AG08396 (cell line): Measurements from ENCODE around the gene RAB24.
"Not testable (repeated sequence)": the region's sequence is repeated elsewhere in the genome, so short reads cannot be mapped to it uniquely, and the experiment has no call there.

ENCODE experiments used
- DNase-seq: peaks from one replicate; pipeline ENCODE4 v3.0.0; 2012; ENCODE audit warnings: low spot score, mixed read lengths

The RAB24 gene

GRCh38 chr5:177310757-177311391 is 7.4 kb upstream of the RAB24 start:
- DNase-seq: no peak

DNA sequence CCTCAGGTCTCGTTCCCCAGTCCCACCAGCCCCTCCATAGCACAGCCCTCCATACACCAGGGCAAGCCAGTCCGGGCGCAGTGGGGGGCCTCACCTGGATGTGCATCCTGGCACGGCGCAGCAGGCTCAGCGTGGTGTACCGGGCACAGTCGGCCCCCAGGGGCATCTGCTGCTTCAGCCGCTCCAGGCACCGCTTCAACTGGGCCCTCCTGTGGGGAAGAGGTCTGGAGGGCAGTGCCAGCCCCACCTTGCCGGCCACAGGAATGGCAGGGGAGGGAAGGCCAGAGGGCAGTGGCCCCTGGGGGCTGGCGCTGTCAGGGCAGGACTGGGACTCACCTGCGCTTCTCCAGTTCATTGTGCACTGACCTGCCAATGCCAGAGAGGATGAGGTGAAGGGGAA is 6.8 kb upstream of the RAB24 start:
- DNase-seq: no peak

DNA sequence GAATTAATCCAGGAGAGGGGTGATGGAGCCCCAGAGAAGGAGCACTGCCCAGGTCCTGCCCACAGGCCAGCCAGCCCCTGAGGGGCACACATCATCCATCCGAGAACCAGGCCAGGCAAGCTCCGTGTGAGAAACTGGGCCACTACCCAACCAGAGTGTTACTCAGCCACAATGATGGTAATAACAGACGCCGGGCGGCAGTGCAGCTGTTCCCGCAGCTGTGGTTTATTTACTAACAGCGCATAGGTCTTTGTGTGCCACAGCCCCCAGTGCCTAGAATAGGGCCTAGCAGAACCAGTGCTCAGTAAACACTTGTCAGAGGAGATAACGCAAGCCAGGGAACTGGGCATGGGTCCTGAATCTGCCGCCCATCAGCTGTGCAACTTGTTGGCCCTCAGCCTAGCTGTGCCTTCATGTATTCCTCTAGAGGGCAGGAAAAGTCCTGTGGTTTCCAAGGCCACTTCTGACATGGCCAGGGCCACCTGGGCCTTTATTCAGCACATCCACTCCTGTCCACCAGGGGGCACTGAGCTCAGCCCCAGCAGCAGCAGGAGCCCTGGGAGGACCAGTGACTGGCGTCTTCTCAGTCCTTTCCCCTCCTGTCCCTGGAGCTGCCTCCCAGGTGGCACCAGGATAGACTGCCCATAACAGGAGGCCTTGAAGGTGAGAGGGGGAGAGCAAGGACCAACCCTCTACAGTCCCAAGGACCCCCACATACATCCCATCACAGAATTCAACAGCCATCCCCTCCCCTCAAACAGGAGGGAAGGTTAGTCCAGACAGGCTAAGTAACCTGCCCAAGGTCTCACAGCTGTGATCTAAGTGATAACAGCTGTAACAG is 6.1 kb upstream of the RAB24 start:
- peak; percentile 70 for DNase-seq

DNA sequence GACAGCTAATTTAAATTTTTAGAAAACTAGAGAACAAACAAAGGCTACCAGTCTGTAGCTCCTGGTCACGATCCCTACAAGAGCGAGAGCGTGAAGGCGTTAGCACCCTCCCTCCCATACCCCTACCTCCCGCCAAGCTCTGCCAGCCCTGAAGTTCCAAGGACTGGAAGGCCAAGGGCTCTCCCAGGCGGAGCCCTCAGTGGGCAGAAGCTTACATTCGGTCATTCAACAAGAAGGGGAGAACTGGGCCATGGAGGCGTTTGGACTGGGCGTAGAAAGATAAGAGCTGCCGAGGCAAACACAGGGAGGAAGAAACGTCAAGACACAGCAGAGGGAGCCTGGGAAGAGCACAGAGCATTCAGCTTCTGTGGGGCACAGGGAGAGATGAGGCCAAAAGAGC is 5.2 kb upstream of the RAB24 start:
- no peak for DNase-seq

DNA sequence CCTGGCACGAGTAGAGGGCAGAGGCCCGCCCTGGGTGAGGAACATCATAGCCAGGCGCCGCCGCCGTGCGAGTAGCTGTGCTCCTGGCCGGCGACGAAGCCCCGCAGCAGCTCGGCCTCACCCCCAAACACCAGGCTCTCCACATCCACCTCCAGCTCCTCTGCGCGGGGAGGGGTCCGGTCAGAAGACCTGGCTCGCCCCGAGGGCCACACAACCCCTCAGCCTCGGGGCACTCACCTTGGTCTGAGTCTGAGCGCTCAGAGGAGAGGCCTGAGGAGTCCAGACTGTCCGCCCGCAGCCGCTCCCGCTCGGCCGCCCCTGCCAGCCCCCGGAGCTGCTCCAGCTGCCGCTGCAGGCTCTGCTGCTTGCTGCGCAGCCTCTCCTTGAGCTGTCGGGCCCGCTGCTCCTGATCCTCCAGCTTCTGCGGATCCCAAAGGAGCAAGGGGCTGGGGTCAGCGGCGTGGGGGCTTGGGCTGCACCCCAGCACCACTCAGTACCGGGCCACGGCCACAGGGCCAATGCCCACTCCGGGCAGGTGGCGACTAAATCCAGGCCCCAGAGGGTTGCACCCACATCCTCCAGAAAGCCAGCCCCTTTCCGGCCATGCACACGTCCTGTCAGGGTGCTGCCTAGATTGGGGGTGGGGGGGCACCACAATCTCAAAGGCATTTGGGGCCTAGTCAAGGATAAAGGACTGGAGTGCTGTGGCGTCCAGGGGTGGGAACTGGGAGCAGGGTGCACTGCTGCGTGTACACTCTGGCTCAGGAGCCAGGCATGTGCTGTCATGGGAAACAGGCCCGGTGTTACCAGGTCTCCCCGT is 4.2 kb upstream of the RAB24 start:
- no peak for DNase-seq

- no peak for DNase-seq
Observed at GRCh38 chr5:177306674-177307543, 3.4 kb upstream of the RAB24 start.

DNA sequence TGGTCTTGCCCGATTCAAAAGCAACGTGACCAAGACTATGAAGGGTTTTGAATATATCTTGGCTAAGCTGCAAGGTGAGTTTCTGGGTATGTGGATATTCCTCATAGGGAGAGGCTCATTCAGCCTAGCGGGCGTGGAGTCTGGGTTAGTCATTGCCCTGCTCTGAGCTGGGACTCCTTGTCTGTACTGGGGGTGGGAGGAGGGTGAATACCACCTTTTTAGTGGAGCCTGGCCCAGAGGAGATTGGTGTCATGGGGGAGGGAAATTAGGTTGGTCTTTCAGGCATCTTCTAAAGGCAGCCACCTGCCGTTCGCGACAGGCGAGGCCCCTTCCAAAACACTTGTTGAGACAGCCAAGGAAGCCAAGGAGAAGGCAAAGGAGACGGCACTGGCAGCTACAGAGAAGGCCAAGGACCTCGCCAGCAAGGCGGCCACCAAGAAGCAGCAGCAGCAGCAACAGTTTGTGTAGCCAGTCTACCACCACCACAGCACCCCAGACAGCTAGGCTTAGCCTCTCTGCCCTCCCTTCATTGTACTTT is 2.7 kb upstream of the RAB24 start:
- not testable (repeated sequence) for DNase-seq

- DNase-seq: no peak
Observed at GRCh38 chr5:177304392-177305119, 1.0 kb upstream of the RAB24 start.

GRCh38 chr5:177303925-177304391 is 439 bp upstream of the RAB24 start:
- DNase-seq: no peak

- no peak for DNase-seq
Observed at GRCh38 chr5:177302354-177303110, 987 bp downstream of the RAB24 start.

DNA sequence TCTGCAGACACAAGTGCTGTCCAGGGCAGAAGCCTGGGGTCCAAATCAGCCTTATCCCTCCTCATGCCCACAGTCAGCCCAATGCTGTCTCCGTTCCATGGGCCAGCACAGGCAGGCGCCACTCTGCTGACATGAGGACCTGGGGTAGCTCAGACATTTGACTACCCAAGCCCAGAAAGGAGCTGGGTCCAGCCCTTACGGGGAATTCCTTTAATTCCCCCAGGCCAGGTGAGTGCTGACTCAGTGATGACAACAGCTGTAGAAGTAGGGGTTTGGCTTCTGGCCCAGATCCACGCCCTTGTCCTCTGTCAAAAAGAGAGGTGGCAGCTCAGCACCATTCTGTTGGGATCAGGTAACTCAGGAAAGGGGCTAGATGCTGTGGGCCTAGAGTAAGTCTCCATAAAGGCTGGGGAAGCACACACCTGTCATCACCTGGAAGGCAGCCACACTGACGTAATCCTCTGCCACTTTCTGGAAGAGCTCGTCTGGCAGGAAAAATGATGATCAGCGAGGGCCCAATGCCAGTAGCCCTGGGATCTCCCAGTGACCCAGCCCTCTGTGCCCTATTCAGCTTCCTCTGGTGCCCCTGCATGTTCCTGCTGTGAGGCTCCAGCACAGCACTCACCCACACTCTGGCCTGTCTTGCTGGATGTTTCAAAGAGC is 1.9 kb downstream of the RAB24 start:
- DNase-seq: no peak

DNA sequence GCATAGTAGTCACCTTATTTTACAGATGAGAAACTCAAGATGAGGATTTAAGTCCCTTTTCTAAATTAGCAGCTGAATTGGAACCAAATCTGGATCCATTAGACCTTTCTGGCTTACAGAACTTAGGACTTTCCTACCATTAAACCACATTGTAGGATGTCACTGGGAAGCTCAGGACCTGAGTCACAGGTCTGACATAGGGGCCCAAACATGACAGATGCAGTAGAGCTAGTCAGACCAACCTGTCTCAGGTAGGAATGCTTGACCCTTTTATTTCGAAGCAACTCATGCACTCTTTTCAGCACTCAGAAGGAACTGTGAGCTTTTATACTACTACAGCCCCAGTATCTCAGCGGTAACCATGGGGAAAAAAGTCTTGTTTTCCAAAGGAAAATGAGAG is 2.6 kb downstream of the RAB24 start:
- no peak for DNase-seq

GRCh38 chr5:177300236-177300880 is 3.2 kb downstream of the RAB24 start:
- peak; percentile 66 for DNase-seq

- DNase-seq: no peak
Observed at GRCh38 chr5:177299697-177300096, 3.8 kb downstream of the RAB24 start.

DNA sequence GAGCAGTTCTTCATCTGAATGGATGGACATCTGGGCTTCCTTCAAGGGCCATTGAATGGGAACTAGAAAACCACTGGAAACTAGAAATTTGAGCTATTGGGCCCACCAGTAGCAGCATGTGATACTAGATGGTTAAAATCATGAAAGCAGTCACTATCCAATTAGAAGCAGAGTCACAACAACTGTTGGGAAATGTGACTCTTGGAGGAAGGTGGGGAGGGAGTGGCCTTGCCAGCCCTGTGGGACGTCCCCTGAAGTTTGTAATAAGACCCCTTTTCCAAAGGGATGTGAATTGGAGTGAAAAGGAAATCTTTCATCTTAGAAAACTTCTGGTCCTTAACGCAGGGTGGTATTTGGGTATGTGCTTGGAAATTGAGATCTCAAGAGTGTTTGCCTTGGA is 5.6 kb downstream of the RAB24 start:
- no peak for DNase-seq

GRCh38 chr5:177296581-177296980 is 6.9 kb downstream of the RAB24 start:
- no peak for DNase-seq

- no peak for DNase-seq
Observed at GRCh38 chr5:177295924-177296323, 7.6 kb downstream of the RAB24 start.

DNA sequence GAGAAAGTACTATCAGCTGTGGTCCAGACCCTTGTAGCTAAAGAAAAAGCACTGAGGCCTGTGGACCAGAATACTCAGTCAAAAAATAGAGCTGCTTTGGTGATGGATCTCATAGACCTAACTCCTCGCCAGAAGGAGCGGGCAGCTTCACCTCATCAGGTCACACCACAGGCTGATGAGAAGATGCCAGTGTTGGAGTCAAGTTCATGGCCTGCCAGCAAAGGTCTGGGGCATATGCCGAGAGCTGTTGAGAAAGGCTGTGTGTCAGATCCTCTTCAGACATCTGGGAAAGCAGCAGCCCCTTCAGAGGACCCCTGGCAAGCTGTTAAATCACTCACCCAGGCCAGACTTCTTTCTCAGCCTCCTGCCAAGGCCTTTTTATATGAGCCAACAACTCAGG is 8.9 kb downstream of the RAB24 start:
- DNase-seq: no peak
